ENCODE results near the gene COLEC11.

Gene COLEC11

GRCh38 chr2:3679180-3679579 is 84.3 kb downstream of the COLEC11 start:
- no peak for DNase-seq

DNA sequence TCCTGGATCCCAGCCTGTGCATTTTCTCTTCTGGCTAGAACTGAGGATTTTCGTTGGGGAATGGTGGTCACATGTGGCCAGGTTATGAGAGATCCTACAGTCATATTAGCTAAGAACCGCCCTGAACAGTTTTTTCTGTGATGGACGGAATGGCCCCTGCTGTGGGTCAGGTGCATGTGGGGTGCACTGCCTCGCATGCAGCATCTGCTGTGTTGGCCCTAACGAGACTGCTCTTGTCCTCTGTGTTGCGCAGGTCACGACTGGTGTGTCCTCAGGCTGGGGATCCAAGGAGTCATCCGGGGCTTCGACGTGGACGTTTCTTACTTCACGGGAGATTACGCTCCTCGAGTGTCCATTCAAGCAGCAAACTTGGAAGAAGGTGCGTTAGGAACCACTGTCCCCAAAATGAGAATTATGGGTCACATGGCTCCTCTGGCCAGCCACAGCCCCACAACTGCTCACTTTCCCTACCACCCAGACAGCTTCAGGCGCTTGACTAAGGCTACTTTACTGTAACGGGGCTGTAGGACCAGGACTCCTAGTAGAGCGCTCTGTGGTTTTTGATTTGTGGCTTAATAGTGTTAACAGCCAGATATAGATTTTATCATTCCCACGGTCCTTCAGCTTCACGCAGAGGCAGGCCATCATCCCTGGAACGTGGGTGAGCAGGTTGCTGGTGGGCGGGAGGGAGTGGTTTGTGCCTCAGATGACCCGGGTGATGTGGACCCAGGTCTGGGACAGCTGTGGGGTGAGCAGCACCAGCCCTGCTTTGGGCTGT is 84.9 kb downstream of the COLEC11 start:
- DNase-seq: no peak

GRCh38 chr2:3680548-3681345 is 85.8 kb downstream of the COLEC11 start:
- DNase-seq: no peak

DNA sequence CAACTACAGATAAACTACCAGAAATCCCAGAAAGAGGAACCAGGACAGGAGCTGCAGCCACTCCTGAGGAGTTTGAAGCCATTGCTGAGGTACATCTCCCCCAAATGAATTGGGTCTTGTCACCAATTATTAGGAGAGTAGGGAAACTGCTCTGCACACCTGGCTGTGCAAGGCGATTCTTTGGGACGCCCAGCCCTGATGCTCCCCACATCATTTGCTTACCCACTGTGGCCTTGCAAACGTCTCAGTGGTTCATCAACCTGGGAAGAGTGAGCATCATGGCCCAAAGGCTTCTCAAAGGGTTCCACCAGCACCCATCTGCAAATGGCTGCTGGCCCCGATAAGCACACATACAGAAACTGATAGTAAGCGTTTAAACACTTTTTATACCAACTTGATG is 86.7 kb downstream of the COLEC11 start:
- no peak for DNase-seq

DNA sequence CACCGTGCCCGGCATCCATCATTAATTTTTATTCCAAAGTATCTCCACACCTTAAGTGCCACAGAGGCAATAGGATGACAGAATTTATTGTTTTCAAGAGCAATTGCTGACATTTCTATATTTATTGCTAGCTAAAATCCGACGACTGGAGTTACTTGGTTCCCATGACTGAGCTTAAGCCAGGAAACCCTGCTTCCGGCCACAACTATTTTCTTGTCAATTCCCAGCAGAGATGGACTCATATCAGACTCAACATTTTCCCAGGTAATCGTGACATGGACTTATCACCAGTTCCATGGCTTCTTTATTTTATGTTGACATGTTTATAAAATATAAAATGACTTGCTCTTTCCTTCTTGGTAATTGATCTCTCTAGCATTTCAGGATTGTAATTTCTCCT is 87.9 kb downstream of the COLEC11 start:
- no peak for DNase-seq

- DNase-seq: no peak
Measured at GRCh38 chr2:3683748-3684454, 89.0 kb downstream of the COLEC11 start.

DNA sequence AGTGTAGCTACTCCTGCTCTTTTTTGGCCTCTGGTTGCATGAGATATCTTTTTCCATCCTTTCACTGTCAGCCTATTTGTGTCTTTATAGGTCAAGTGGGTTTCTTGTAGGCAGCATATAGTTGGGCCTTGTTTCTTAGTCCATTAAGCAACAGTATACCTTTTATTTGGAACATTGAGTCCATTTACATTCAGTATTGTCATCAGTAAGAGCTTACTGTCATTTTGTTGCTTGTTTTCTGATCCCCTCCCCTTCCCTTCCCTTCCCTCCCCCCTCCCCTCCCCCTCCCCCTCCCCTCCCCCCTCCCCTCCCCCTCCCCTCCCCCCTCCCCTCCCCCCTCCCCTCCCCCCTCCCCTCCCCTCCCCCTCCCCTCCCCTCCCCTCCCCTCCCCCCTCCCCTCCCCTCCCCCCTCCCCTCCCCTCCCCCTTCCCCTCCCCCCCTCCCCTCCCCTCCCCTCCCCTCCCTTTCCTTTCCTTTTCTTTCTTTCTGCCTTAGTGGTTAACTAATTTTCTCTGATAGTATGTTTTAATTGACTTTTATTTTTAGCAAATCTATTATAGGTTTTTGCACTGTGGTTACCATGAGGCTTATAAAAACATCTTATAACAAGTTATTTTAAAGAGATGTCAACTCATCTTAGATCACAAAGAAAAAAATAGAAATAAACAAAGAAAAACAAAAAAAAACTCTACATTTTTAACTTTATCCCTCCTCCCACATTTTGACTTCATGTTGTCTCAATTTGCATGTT is 95.3 kb downstream of the COLEC11 start:
- no peak for DNase-seq

DNA sequence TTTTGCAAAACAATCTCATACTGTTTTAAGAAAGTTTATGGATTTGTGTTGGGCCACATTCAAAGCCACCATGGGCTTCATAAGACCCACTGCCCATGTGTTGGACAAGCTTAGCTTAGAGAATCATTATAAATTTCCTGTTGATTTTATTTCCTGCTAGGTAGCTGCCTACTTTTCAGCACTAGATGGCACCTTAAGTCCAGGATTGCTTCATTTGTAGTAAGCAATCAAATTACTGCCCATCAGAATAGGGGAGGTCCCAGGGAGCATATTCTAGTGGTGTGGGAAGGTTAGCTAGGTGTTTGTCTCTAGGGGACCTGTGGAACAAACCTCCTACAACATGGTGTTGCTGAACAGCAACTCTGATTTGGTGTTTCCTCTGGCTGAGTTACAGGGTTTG is 97.5 kb downstream of the COLEC11 start:
- no peak for DNase-seq

Measured in activated CD4-positive, alpha-beta T cell treated with anti-CD3 and anti-CD28 coated beads for 48 hours (primary cell).